GOT3 (cell line): ENCODE data around the gene GFOD1.
"Not testable (repeated sequence)": the region's sequence is repeated elsewhere in the genome, so short reads cannot be mapped to it uniquely, and the experiment has no call there.

Experiments
- DNase-seq: peaks from one replicate; lab custom pipeline; 2025; ENCODE audit warnings: mixed read lengths; lab: John Stamatoyannopoulos, UW

Gene GFOD1

GRCh38 chr6:13511913-13512717 lies 24.7 kb upstream of the GFOD1 start:
- DNase-seq = no peak

DNA sequence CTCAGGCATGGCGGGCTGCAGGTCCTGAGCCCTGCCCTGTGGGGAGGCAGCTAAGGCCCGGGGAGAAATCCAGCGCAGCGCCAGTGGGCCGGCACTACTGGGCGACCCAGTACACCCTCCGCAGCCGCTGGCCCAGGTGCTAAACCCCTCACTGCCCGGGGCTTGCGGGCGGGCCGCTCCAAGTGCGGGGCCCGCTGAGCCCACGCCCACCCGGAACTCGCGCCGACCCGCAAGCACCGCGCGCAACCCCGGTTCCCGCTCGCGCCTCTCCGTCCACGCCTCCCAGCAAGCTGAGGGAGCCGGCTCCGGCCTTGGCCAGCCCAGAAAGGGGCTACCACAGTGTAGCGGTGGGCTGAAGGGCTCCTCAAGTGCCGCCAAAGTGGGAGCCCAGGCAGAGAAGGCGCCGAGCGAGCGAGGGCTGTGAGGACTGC lies 23.8 kb upstream of the GFOD1 start:
- DNase-seq = not testable (repeated sequence)

DNA sequence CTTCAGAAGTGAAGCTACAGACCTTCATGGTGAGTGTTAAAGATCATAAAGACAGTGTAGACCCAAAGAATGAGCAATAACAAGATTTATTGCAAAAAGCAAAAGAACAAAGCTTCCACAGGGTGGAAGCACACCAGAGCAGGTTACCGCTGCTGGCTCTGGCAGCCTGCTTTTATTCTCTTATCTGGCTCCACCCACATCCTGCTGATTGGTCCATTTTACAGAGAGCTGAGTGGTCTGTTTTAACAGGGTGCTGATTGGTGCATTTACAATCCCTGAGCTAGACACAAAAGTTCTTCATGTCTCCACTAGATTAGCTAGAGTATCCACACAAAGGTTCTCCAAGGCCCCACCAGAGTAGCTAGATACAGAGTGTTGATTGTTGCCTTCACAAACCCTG lies 23.0 kb upstream of the GFOD1 start:
- not testable (repeated sequence) for DNase-seq

- DNase-seq = no peak
These were observed 21.6 kb upstream of the GFOD1 start for GRCh38 chr6:13508711-13509705.

DNA sequence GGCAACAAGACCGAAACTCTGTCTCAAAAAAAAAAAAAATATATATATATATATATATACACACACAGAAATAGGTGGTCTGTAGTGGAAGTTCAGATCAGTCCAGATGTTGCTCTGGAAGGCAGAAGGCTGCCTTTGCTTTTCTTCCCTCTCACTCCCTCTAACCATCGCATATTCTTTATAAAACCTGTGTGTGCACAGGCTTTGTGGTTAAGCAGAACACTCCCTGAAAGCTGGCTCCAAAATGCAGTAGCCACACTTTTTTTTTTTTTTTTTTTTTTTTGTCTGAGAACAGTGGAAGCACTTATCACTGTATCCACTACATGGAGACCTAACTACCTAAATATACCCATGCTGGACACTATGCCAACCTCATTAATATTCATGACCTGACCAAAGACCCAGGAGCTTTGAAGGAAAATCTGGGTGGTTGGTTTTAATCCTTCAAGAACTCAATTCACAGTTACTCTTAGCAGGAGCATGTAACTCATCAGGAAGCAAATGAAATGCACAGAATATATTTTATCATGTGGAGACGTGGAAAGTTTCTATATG lies 20.0 kb upstream of the GFOD1 start:
- DNase-seq = no peak

GRCh38 chr6:13505345-13505734 lies 17.9 kb upstream of the GFOD1 start:
- no peak for DNase-seq

DNA sequence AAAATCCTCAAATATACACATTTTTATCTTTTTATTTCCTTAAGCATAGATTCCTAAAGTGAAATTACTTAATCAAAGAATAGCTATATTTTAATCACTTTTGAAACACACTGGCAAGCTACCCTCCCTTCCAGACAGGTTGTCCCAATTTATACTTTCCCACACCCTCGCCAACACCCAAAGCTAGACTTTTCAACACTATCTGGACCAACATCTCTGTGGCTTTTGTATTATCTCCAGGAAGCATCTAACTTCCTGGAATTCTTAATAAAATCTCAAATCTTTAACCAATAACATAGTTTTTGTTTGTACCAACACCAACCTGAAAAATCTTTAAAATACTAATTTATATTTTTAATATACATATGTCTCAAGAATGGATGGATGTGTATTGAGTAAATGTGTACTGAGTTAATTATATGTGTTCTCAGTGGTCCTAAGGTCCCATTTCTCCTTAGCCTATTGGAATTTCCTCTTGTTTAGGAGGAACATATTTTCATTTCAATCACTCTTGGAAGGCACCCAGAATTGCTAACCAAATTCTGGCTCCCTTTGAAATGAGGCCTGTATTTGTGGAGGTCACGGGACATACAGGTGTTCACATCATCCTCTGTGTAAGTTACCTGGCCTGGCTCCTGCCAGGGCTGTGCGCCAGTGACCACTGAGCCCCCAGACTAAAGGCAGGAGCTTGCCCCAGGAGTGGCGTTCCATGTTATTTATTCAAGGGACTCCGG lies 17.4 kb upstream of the GFOD1 start:
- no peak for DNase-seq

DNA sequence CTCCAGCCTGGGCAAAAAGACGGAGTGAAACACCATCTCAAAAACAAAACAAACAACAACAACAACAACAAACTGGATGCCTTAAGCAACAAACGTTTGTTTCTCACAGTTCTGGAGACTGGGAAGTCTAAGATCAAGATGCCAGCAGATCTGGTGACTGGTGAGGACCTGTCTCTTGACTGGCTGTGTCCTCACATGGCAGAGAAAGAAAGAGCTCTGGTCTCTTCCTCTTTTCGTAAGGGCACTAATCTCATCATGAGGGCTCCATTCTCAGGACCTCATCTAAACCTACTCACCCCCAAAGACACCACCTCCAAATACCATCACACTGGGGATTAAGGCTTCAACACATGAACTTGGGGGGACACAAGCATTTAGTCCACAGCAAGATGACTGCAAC lies 13.5 kb upstream of the GFOD1 start:
- DNase-seq = no peak

GRCh38 chr6:13500264-13500663 lies 12.9 kb upstream of the GFOD1 start:
- DNase-seq = no peak

DNA sequence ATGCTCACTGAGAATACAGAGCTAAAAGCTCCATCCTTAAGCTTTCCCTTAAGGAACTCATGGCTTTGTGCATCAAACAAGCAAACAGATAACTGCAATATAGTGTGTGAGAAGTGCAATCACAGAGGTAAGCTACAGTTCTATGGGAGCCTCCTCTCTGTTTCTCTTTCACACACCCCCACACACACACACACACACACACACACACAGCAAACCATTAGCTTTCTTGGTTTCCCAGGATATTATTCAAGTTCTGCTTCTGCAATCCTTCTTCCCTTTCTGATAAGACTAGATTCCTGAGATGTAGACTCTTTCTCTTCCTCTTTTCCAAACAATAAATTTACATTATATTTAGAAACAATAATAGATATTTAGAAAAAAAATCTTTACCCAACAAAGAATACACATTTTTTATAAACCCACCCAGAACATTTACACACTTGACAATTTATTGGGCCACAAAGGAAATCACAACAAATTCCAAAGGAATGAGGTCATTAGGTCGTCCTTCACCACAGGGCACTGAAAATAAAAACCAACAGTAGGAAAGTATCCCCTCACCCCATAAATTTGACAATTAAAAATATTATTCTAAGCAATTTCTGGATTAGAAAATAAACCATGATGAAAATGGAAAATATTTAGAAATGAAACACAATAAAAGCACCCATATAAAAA lies 9.3 kb upstream of the GFOD1 start:
- no peak for DNase-seq

DNA sequence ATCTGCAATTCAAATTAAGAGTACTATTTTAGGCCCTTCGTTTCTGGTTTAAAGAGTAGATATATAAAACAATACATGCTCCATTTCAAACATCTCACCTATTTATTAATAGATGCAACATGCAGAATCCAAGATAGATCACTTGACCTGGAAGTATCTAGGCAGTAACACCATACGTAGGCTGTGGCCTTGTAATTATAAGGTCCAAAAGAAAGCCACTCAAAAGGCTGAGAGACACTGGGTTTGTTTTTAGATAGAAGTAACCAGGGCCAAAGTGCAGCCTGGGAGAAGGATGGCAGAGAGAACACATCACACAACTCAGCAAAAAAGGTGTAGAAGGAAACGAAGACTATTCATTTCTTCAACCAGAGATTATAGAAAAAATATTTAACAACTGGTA lies 8.4 kb upstream of the GFOD1 start:
- DNase-seq = no peak

- no peak for DNase-seq
These were observed 7.8 kb upstream of the GFOD1 start for GRCh38 chr6:13495112-13495776.

- no peak for DNase-seq
These were observed 6.7 kb upstream of the GFOD1 start for GRCh38 chr6:13494137-13494536.

- no peak for DNase-seq
These were observed 5.7 kb upstream of the GFOD1 start for GRCh38 chr6:13493147-13493546.

DNA sequence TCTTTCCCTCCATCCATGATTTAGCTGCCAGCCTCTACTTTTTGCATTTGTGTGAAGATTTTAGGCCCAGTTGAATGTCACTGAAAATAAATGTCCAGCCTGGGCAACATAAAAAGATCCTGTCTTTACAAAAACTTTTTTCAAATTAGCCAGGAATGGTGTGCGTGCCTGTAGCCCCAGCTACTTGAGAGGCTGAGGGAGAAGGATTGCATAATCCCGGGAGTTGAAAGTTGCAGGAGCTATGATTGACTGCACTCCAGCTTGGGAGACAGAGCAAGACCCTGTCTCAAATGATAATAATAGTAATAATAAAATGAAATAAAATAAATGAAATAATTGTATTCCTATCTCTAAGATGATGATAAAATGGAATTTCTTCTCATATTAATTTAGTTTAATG lies 5.0 kb upstream of the GFOD1 start:
- DNase-seq = no peak

DNA sequence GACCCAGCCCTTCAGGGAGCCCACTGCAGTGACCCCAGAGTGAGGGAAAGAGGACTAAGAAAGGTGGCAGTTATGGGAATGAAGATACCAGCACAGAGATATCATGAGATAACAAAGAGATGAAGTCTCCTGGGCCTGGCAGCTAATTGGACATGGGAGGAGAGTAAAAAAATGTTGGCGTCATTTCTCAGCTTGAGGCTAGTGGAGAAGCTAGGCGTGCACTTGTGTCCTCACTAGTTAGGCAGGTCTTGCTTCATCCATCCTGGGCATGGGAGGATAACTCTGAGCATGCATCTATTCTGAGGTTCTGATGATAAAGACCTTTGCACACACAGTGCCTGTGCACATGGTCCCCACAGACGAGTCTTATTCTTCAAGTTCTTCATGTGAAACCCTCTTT lies 4.1 kb upstream of the GFOD1 start:
- no peak for DNase-seq

- DNase-seq = no peak
These were observed 3.0 kb upstream of the GFOD1 start for GRCh38 chr6:13490402-13490801.

DNA sequence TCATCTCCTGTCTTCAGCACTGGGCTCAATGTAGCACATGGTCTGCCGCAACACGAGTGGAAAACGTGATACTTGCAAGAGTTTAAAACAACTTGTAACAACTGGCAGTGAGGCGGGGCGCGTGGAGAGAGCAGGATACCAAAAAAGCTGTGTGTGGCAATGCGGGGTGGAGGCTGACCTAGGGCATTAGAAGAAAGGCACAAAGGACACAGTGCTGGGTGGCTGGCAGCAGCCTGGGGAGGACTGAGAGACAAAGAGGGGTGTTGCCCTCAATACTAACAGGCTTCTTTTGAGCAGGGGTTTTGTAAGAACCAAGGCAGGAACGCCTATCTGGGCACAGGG lies 1.5 kb upstream of the GFOD1 start:
- no peak for DNase-seq

DNA sequence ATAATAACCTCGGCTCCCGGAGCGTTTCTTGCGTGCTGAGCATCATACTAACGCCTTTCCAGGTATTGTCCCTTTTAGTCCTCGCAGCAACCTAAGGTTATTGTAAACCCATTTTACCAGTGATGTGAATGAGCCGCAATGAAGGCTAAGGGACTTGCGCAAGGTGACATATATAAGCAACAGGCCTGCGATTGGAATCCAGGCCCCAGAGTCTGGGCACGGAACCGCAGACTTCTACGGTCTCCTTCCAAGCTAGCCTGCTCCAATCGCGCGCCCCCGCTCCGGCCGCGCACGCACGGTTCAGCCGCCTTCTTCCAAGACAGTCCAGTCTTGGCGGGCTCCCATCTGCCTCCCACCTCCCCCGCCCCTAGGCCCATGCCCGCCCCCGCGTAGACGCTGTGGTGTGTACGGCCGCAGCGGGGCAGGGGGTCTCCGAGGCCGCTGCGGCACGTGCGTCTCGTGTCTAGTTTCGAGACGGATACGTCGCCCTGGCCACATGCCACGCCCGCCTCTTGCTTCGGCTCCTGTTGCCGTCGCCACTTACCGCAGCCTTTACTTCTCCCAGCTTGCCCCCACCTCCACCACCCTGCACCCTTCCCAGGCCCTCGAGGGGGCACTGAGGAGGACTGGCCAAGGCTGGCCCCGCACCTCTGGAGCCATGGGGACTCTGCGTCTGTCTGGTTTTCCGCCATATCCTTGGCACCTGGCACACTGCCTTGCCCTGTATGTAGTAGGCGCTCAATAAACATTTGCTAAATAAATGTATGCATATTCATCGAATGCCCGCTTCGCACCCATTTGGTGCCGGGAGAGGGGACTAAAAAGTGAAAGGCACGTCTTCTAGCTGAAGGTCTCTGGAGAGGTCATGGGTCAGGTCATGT lies 855 bp upstream of the GFOD1 start:
- no peak for DNase-seq

GRCh38 chr6:13486679-13487121 lies 700 bp downstream of the GFOD1 start:
- DNase-seq = peak; percentile 14
